Measurements from ENCODE around the gene EVI5. TPM values are rescaled to one million over a fixed set of nuclear protein-coding genes. Genes with fewer than 3 reads are reported as not detected.
"Not testable (repeated sequence)": the region's sequence is repeated elsewhere in the genome, so short reads cannot be mapped to it uniquely, and the experiment has no call there.

The EVI5 gene
- polyA plus RNA-seq, 1 experiment = 28.5 TPM

DNA sequence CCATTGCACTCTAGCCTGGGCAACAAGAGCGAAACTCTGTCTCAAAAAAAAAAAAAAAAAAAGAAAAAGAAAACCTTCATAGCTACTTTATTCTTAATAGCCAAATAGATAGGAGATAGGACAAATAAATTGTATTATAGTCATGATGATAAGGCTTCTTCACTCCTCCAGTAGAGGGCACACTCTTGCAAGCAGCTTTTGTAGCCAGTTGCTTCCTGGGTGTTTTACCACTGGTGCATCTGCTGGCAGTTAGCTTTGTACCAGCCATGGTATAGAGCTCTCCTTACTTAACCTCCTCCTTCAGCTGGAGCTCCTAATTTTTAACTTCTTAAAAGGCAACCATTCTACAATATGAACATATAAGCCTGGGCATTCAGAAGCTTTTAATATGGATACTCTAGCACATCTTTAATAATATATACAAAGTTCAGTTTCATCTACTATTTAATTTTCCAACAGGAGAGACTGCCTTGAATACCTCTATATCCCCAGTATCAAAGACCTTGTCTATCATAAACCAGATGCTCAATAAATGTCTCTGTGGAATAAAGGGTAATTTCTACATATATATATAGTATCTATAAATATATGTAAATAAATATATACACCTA, 35.8 kb downstream of the EVI5 start:
- Histone ChIP-seq H3K4me3 (ENCODE audit: low read depth, low read length) (no peak overlapping the region), H3K27me3 (ENCODE audit: control insufficient read depth, insufficient read depth, low read length) (no peaks in the 10 kb centered on the region), H3K9me3 (ENCODE audit: control insufficient read depth, insufficient read depth, low read length) (no peaks in the 10 kb centered on the region), H3K27ac (ENCODE audit: low read depth, low read length) (no peak overlapping the region)
- POLR2A ChIA-PET = interaction anchor here (0.7 to 1.8 kb wide), 4 partner anchors 42 to 351 kb away, joined by 3 to 12 read pairs (median 7); partner anchors contain the start of gene RPL5
- CTCF ChIA-PET = interaction anchor here (0.6 to 4.5 kb wide), 44 partner anchors 8 to 906 kb away, joined by 3 to 57 read pairs (median 5); partner anchors contain the start of genes EVI5 and RPL5
- TF ChIP-seq, protein P1, sequence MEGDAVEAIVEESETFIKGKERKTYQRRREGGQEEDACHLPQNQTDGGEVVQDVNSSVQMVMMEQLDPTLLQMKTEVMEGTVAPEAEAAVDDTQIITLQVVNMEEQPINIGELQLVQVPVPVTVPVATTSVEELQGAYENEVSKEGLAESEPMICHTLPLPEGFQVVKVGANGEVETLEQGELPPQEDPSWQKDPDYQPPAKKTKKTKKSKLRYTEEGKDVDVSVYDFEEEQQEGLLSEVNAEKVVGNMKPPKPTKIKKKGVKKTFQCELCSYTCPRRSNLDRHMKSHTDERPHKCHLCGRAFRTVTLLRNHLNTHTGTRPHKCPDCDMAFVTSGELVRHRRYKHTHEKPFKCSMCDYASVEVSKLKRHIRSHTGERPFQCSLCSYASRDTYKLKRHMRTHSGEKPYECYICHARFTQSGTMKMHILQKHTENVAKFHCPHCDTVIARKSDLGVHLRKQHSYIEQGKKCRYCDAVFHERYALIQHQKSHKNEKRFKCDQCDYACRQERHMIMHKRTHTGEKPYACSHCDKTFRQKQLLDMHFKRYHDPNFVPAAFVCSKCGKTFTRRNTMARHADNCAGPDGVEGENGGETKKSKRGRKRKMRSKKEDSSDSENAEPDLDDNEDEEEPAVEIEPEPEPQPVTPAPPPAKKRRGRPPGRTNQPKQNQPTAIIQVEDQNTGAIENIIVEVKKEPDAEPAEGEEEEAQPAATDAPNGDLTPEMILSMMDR (IDR thresholded peaks at IDR 0.05; ENCODE audit: low read depth, low read length) = peak; percentile 78
- DNase-seq (ENCODE audit: low read depth, low spot score) = no peak

DNA sequence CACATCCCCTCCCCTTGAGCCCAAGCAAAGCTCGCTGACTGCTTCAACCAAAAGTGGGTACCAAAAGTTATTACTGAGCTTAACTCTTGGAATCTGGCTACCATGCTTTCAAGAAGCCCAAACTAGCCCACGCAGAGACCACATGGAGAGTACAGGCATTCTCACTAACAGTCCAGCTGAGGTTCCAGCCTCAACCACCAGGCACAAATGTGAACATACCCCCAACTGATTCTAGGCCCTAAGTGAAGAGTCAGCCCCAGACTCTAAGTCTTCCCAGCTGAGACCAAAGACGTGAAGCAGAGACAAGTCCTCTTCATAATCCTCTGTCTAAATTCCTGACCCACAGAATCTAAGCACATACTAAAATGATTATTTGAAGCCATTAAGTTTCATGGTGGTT, 36.8 kb downstream of the EVI5 start:
- H3K27me3 ChIP-seq (ENCODE audit: control insufficient read depth, insufficient read depth, low read length) = no peaks in the 10 kb centered on the region
- no peak for DNase-seq (ENCODE audit: low read depth, low spot score)
- no peak overlapping the region for H3K4me3 ChIP-seq (ENCODE audit: low read depth, low read length)
- no peak overlapping the region for H3K27ac ChIP-seq (ENCODE audit: low read depth, low read length)
- TF ChIP-seq, protein P1 (IDR thresholded peaks at IDR 0.05; ENCODE audit: low read depth, low read length) = no peak
- CTCF ChIA-PET = interaction anchor here (0.7 to 4.5 kb wide), 18 partner anchors 8 to 905 kb away, joined by 3 to 57 read pairs (median 8); no protein-coding TSS in a partner anchor
- no peaks in the 10 kb centered on the region for H3K9me3 ChIP-seq (ENCODE audit: control insufficient read depth, insufficient read depth, low read length)
- POLR2A ChIA-PET = interaction anchor here (0.7 to 1.8 kb wide), 4 partner anchors 43 to 684 kb away, joined by 3 to 12 read pairs (median 7); partner anchors contain the start of gene RPL5

DNA sequence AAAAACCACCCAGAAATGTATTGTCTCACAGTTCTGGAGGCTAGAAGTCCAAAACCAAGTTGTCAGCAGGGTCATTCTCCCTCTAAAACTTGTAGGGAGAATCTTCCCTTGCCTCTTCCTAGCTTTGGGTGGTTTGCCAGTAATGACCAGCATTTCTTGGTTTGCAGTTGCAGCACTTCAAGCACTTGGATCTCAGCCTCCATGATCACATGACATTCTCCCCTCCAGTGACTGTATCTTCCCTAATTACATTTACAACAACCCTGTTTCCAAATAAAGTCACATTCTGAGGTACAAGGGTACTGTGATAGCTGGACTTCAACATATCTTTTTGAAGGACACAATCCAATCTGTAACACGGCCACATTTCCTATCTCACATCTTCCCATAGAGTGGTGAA, 37.2 kb downstream of the EVI5 start:
- no peak for DNase-seq (ENCODE audit: low read depth, low spot score)
- Histone ChIP-seq H3K27ac (ENCODE audit: low read depth, low read length) (no peak overlapping the region), H3K9me3 (ENCODE audit: control insufficient read depth, insufficient read depth, low read length) (no peaks in the 10 kb centered on the region), H3K27me3 (ENCODE audit: control insufficient read depth, insufficient read depth, low read length) (no peaks in the 10 kb centered on the region), H3K4me3 (ENCODE audit: low read depth, low read length) (no peak overlapping the region)
- POLR2A ChIA-PET = interaction anchor here (0.7 to 1.8 kb wide), 2 partner anchors 84 to 683 kb away, joined by 3 to 9 read pairs; partner anchors contain the start of gene RPL5
- TF ChIP-seq, protein P1 (IDR thresholded peaks at IDR 0.05; ENCODE audit: low read depth, low read length) = no peak
- CTCF ChIA-PET = interaction anchor here (0.7 to 4.5 kb wide), 10 partner anchors 12 to 437 kb away, joined by 3 to 57 read pairs (median 7); no protein-coding TSS in a partner anchor

DNA sequence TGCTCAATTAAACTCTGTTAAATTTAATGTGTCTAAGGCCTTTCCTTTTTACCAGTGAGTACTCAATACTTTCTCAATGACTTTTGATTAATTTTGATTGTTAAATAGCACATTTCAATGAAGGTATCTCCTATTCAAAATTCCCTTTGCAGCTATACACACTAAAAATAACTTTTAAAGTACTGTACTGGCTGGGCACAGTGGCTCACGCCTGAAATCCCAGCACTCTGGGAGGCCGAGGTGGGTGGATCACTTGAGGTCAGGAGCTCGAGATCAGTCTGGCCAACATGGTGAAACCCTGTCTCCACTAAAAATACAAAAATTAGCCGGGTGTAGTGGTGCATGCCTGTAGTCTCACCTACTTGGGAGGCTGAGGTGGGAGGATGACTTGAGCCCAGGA, 38.7 kb downstream of the EVI5 start:
- CTCF ChIA-PET = interaction anchor here (0.7 to 4.5 kb wide), 4 partner anchors 40 to 455 kb away, joined by 3 to 57 read pairs (median 3); no protein-coding TSS in a partner anchor
- H3K27me3 ChIP-seq (ENCODE audit: control insufficient read depth, insufficient read depth, low read length); H3K27ac ChIP-seq (ENCODE audit: low read depth, low read length); POLR2A ChIA-PET; DNase-seq (ENCODE audit: low read depth, low spot score); H3K4me3 ChIP-seq (ENCODE audit: low read depth, low read length); H3K9me3 ChIP-seq (ENCODE audit: control insufficient read depth, insufficient read depth, low read length): not testable (repeated sequence)

DNA sequence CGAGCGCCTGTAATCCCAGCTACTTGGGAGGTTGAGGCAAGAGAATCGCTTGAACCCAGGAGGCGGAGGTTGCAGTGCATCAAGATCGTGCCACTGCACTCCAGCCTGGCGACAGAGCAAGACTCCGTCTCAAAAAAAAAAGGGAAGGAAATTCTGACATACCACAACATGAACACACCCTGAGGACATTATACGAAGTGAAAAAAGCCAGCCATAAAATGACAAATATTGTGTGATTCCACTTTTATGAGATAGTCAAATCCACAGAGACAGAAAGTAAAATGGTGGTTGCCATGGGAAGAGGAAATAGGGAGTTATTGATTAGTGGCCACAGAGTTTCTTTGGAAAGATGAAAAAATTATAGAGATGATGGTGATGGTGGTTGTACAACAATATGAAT, 41.7 kb downstream of the EVI5 start:
- Histone ChIP-seq H3K27ac (ENCODE audit: low read depth, low read length) (no peak overlapping the region), H3K9me3 (ENCODE audit: control insufficient read depth, insufficient read depth, low read length) (no peaks in the 10 kb centered on the region), H3K27me3 (ENCODE audit: control insufficient read depth, insufficient read depth, low read length) (no peaks in the 10 kb centered on the region), H3K4me3 (ENCODE audit: low read depth, low read length) (no peak overlapping the region)
- TF ChIP-seq, protein P1 (IDR thresholded peaks at IDR 0.05; ENCODE audit: low read depth, low read length) = no peak
- no peak for DNase-seq (ENCODE audit: low read depth, low spot score)
- ChIA-PET POLR2A (no interaction called here), CTCF (no interaction called here)
